Pons (tissue), 1 donor: ENCODE results near the gene FLVCR1.
"Not testable (repeated sequence)": the region's sequence is repeated elsewhere in the genome, so short reads cannot be mapped to it uniquely, and the experiment has no call there.

Experiments used
- DNase-seq: peaks from one replicate; pipeline ENCODE4 v3.0.0-alpha.2; 2016; ENCODE audit warnings: low spot score

FLVCR1 gene

GRCh38 chr1:212857992-212858460, at the start of gene FLVCR1:
FLVCR1 (plus strand) TSS chr1:212858275; CDS start chr1:212858453, 178 bp downstream.
- peak; percentile 95 for DNase-seq

- peak; percentile 59 for DNase-seq
Observed at GRCh38 chr1:212814537-212815334, 43.3 kb upstream of the FLVCR1 start.

- DNase-seq, result no peak
Observed at GRCh38 chr1:212816567-212817278, 41.4 kb upstream of the FLVCR1 start.

- no peak for DNase-seq
Observed at GRCh38 chr1:212819726-212820125, 38.3 kb upstream of the FLVCR1 start.

DNA sequence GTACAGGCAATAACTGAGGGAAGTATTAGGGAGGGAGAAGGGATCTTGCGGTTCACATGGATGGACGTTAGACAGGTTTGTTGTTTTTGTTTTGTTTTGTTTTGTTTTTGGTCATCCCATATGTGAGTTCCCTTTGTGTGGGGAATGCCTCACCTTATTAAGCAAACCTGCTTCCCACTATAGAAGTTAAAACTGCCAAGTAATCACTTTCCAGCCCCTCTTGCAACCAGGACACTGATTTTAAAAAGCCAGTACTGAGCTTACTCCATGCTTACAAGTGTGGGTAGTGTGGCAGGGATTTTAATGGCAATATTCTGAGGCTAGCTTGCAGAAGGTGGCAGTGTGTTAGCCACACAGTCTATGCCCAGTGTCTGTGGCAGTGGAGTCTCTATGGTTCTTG, 37.1 kb upstream of the FLVCR1 start:
- no peak for DNase-seq

GRCh38 chr1:212822956-212823355, 35.1 kb upstream of the FLVCR1 start:
- no peak for DNase-seq

GRCh38 chr1:212824201-212824600, 33.9 kb upstream of the FLVCR1 start:
- DNase-seq, result no peak

DNA sequence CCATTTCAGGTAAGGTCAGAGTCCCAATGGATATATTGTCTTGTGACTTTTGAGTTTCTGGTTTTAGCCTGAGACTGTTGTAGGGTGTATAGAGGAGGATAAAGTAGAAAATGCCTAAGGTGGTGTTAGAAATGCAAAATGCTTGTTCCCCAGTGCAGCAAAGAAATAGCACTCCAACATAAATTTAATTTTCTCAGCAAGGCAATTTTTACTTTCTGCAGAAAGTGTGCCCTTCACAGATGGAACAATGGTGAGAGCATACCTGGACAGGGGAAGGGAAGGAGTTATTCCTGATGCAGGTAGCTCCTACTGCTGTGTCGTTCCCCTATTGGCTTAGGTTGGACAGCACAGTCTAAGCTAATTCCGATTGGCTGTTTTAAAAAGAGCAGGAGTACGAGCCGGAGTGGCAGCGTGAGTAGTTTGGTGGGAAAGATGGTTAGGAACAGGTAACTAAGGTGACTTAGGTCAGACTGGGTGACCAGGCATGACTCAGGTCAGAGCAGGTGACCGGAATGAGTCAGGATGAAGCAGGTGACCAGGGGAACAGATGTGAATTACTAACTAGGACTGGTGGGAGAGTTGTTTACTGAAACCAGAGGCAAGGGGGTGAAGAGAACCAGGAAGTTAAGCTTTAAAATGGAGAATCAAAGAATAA, 32.1 kb upstream of the FLVCR1 start:
- DNase-seq, result no peak

DNA sequence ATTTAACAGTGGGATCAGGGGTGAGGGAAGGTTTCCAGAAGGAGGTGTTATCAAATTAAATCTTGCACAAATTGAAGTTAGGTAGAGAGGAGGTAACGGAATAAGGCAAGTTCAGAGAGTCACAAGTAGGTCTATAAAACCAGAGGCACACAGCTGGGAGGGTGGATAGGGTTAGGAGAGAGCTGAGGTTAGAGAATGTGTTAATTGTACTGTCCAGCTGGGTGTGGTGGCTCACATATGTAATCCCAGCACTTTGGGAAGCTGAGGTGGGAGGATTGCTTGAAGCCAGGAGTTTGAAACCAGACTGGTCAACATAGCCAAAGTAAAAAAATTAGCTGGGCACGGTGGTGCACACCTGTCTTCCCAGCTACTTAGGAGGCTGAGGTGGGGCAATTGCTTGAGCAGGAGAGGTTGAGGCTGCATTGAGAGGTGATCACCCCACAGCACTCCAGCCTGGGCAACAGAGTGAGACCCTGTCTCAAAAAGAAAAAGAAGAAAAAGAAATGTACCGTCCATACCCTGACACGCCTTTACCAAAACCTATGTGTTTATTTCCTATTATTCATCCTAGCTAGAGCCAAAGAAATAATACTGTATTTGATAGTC, 30.8 kb upstream of the FLVCR1 start:
- DNase-seq, result no peak

GRCh38 chr1:212827831-212828278, 30.2 kb upstream of the FLVCR1 start:
- DNase-seq, result no peak

GRCh38 chr1:212828395-212828794, 29.7 kb upstream of the FLVCR1 start:
- no peak for DNase-seq

GRCh38 chr1:212833211-212834207, 24.6 kb upstream of the FLVCR1 start:
- not testable (repeated sequence) for DNase-seq

- no peak for DNase-seq
Observed at GRCh38 chr1:212838145-212838544, 19.9 kb upstream of the FLVCR1 start.

GRCh38 chr1:212844521-212844920, 13.6 kb upstream of the FLVCR1 start:
- not testable (repeated sequence) for DNase-seq

DNA sequence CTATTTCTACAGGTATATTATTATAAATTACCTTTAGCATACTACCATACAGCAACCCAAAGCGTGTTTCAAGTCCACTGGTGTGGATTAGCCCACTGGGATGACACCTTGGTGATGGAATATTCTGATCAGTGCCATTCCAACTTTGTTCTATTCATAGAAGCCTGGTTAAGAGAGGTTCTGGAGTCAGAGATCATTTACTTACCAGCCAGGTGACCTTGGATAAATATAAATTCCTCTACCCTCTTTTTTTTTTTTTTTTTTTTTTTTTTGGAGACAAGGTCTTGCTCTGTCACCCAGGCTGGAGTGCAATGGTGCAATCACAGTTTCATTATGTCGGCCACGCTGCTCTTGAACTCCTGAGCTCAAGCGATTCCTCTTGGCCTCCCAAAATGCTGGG, 10.5 kb upstream of the FLVCR1 start, which contains the start of gene SPATA45:
SPATA45 (minus strand) TSS at position 101 of the 400 bp plus-strand sequence. CDS start 11,500 bp downstream, outside the sequence.
- DNase-seq, result no peak

DNA sequence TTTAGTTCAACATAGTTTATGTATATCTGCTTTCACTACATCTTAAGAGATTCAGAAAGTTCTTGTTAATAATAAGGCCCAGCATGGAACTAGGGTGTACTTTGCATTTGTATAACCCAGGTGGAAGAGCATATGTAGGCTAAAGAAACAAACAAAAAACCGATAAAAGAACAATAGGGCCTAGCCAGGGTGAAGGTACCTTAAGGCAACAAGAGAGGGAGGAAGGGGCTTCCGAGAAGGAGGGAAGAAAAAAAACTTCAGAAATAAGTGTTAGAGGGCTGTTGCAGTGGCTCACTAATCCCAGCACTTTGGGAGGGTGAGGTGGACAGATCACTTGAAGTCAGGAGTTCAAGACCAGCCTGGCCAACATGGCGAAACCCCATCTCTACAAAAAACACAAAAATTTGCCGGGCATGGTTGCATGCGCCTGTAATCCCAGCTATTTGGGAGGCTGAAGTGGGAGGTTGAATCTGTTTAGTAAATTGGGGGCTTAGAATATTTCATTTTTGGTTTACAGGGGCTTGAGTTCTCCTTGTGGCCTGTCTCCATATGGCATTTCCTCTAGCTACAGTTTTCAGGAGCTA, 5.9 kb upstream of the FLVCR1 start:
- DNase-seq, result no peak

GRCh38 chr1:212853658-212854057, 4.4 kb upstream of the FLVCR1 start:
- no peak for DNase-seq

- no peak for DNase-seq
Observed at GRCh38 chr1:212856755-212857154, 1.3 kb upstream of the FLVCR1 start.

GRCh38 chr1:212858461-212859265, 588 bp downstream of the FLVCR1 start:
- DNase-seq, result peak; percentile 22
